ENCODE measurements around the gene HECA. TPM values are rescaled to one million over a fixed set of nuclear protein-coding genes. Genes with fewer than 3 reads are reported as not detected.

HECA gene
- polyA plus RNA-seq, 2 of the 4 experiments (the other 2 are of a cell fraction) = 1.3 to 2.2 TPM

DNA sequence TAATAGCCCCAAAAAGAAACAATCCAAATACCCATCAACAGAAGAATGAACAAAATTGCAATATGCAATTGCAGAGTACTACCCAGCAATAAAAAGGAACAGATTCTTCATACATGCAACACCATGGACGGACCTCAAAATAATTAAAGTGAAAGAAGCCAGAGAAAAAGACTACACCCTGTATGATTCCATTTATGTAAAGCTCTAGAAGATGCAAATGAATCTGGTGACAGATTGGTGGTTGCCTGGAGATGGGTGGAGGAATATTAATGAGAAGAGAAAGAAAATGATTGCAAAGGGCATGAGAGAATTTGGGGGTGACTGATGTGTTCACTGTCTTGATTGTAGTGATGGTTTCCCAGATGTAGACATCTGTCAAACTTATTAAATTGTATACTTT lies 51.8 kb downstream of the HECA start:
- TF ChIP-seq RAD21 (conservative IDR thresholded peaks at IDR 0.05 in 1 of 2, IDR thresholded peaks at IDR 0.05 in 1 of 2) (no peak), GATA3 (IDR thresholded peaks at IDR 0.05; ENCODE audit: borderline replicate concordance) (no peak), FOXS1 (CRISPR knock-in tag; IDR thresholded peaks at IDR 0.05) (no peak)
- ATAC-seq (no peak), DNase-seq (ENCODE audit: low read depth in 1 of 2, low spot score in 1 of 2) (no peak), FAIRE-seq (no peak)
- Histone ChIP-seq H3K4me3 (no peak overlapping the region), H3K9me3 (no peaks in the 10 kb centered on the region), H3K4me1 (no peaks in the 10 kb centered on the region), H3K4me2 (no peak overlapping the region), H3K27ac (no peak overlapping the region)
- CTCF ChIA-PET = no interaction called here
- POLR2A ChIA-PET = no interaction called here
- WGBS (ENCODE audit: missing lambda C conversion rate) = 13% methylated on average over 1 of the region's 1 CpG

DNA sequence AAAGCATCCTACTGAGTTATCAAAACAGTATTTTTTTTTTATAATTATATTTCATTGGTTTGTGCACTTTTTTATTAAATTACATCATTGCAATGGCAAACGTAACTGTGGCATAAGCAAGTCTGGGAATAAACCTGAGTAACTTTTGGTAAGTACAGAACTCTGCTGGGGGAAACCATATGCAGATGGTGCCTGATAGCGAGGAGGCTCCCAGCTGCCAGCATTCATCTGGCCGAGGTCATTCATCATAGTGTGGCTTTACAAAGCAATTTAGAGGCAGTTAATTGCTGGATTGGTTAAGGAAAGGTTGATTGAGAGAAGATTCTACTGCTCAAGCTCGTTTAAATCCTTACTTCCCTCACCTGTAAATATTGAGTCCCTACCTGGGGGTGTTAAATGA lies 52.6 kb downstream of the HECA start:
- WGBS (ENCODE audit: missing lambda C conversion rate) = 27% methylated on average over 4 of the region's 4 CpGs
- no peak for TF ChIP-seq RCOR1 (IDR thresholded peaks at IDR 0.05; ENCODE audit: low read depth, low read length)
- TF ChIP-seq RARB (CRISPR knock-in tag; IDR thresholded peaks at IDR 0.05) = no peak
- TF ChIP-seq CTCF (IDR thresholded peaks at IDR 0.05) = no peak
- no peak for TF ChIP-seq PBX3 (IDR thresholded peaks at IDR 0.05)
- no peak for TF ChIP-seq CBX2 (IDR thresholded peaks at IDR 0.05; ENCODE audit: borderline replicate concordance, low read depth)
- TF ChIP-seq SMC3 (IDR thresholded peaks at IDR 0.05) = no peak
- TF ChIP-seq RAD21 (conservative IDR thresholded peaks at IDR 0.05 in 1 of 2, IDR thresholded peaks at IDR 0.05 in 1 of 2) = no peak
- TF ChIP-seq TFCP2L1 (CRISPR knock-in tag; IDR thresholded peaks at IDR 0.05) = no peak
- Histone ChIP-seq H3K4me2 (no peak overlapping the region), H3K4me3 (no peak overlapping the region), H3K9me3 (no peaks in the 10 kb centered on the region), H3K4me1 (no peaks in the 10 kb centered on the region), H3K27ac (no peak overlapping the region)
- DNase-seq (ENCODE audit: low read depth in 1 of 2, low spot score in 1 of 2) (no peak), FAIRE-seq (no peak), ATAC-seq (no peak)
- ChIA-PET CTCF (no interaction called here), POLR2A (no interaction called here)

DNA sequence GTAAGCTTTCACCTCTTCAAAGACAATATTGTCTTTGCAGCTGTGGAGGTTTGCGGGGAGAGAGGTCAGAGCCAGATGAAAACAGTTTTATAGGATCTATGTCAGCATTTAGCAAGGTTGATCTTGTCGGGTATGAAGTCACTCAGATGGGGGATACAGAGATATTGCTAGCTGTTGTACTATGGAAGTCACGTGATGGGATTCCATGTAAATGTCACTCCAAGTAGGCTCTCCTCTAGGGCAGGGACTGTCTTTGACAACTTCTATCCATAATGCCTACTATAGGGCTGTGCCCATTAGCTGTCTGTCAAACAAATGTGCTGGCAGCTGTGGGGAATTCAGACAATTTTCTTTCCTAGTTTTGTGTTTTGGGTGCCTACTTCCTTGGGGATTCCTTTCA lies 54.8 kb downstream of the HECA start:
- DNase-seq (ENCODE audit: low read depth in 1 of 2, low spot score in 1 of 2) = no peak
- ATAC-seq = no peak
- 77% methylated on average over 3 of the region's 3 CpGs for WGBS (ENCODE audit: missing lambda C conversion rate)
- FAIRE-seq = no peak
- no peaks in the 10 kb centered on the region for H3K4me1 ChIP-seq
- ChIA-PET POLR2A (no interaction called here), CTCF (no interaction called here)
- no peak overlapping the region for H3K27ac ChIP-seq
- H3K4me2 ChIP-seq = no peak overlapping the region
- TF ChIP-seq, protein P1, sequence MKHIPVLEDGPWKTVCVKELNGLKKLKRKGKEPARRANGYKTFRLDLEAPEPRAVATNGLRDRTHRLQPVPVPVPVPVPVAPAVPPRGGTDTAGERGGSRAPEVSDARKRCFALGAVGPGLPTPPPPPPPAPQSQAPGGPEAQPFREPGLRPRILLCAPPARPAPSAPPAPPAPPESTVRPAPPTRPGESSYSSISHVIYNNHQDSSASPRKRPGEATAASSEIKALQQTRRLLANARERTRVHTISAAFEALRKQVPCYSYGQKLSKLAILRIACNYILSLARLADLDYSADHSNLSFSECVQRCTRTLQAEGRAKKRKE (CRISPR knock-in tag; IDR thresholded peaks at IDR 0.05; ENCODE audit: low read depth) = no peak
- TF ChIP-seq RNF2 (IDR thresholded peaks at IDR 0.05; ENCODE audit: borderline replicate concordance, low read depth) (no peak), HMGXB4 (CRISPR knock-in tag; IDR thresholded peaks at IDR 0.05; ENCODE audit: borderline replicate concordance) (no peak), E2F6 (IDR thresholded peaks at IDR 0.05; ENCODE audit: borderline replicate concordance, low read depth) (no peak), ESRRA (IDR thresholded peaks at IDR 0.05; ENCODE audit: borderline replicate concordance, low read length) (no peak), NFE2L2 (conservative IDR thresholded peaks at IDR 0.05; ENCODE audit: low read length) (no peak), JUNB (IDR thresholded peaks at IDR 0.05) (no peak), FOSB (CRISPR knock-in tag; IDR thresholded peaks at IDR 0.05) (no peak), BHLHE40 (IDR thresholded peaks at IDR 0.05; ENCODE audit: low read depth, low read length) (no peak), HES2 (IDR thresholded peaks at IDR 0.05) (no peak), SMC3 (IDR thresholded peaks at IDR 0.05) (no peak), FOXS1 (CRISPR knock-in tag; IDR thresholded peaks at IDR 0.05) (no peak), ZNF302 (CRISPR knock-in tag; IDR thresholded peaks at IDR 0.05) (no peak), MAFK (IDR thresholded peaks at IDR 0.05; ENCODE audit: partially characterized antibody) (no peak), CTCF (IDR thresholded peaks at IDR 0.05) (no peak), TP53 (CRISPR knock-in tag; IDR thresholded peaks at IDR 0.05) (no peak)
- H3K4me3 ChIP-seq = no peak overlapping the region
- H3K9me3 ChIP-seq = no peaks in the 10 kb centered on the region

All from A549 (cell line).